Lung (tissue), 12 donors: ENCODE measurements around the gene PAX9. TPM values are rescaled to one million over a fixed set of nuclear protein-coding genes. Genes with fewer than 3 reads are reported as not detected.

Experiments
- ATAC-seq: fragments of 200-7000 bp; cut with Tn5 transposase; one replicate; pipeline ENCODE4 v1.9.1; 2020; ENCODE audit warnings: moderate number of reproducible peaks; ENCODE audit not compliant: insufficient read depth, low FRiP score
- DNase-seq, 3 donors: peaks; one replicate each; pipeline ENCODE4 v3.0.0-alpha.2; 2013 to 2017
- H3K27ac ChIP-seq, 2 donors: one replicate each; pipeline ENCODE4 v1.5.1; 2013; ENCODE audit warnings: mild to moderate bottlenecking in 2 of 2, moderate library complexity in 2 of 2, control low read depth in 1 of 2, inconsistent platforms in 1 of 2, low read depth in 1 of 2, low read length in 1 of 2
- H3K27me3 ChIP-seq, 3 donors: one replicate each; pipeline ENCODE4 v1.5.1; 2013; ENCODE audit warnings: low read length in 2 of 3; ENCODE audit not compliant: control insufficient read depth in 3 of 3, insufficient read depth in 3 of 3
- H3K36me3 ChIP-seq, 4 donors: one replicate each; pipeline ENCODE4 v1.5.1; 2013; ENCODE audit warnings: low read length in 4 of 4, mild to moderate bottlenecking in 1 of 4, moderate library complexity in 1 of 4; ENCODE audit not compliant: control insufficient read depth in 4 of 4, insufficient read depth in 4 of 4
- H3K4me1 ChIP-seq, 5 donors: one replicate each; pipeline ENCODE4 v1.5.1; 2013; ENCODE audit warnings: low read length in 5 of 5, mild to moderate bottlenecking in 2 of 5, moderate library complexity in 1 of 5; ENCODE audit not compliant: control insufficient read depth in 5 of 5, insufficient read depth in 5 of 5
- H3K4me3 ChIP-seq: one replicate; pipeline ENCODE4 v1.5.1; 2013; ENCODE audit warnings: mild to moderate bottlenecking, control low read depth, moderate library complexity
- H3K9ac ChIP-seq, 2 donors: one replicate each; pipeline ENCODE4 v1.5.1; 2013; ENCODE audit warnings: low read length in 2 of 2, control low read depth in 1 of 2; ENCODE audit not compliant: insufficient read depth in 1 of 2
- H3K9me3 ChIP-seq, 4 donors: one replicate each; pipeline ENCODE4 v1.5.1; 2013; ENCODE audit warnings: low read length in 3 of 4, mild to moderate bottlenecking in 1 of 4, moderate library complexity in 1 of 4; ENCODE audit not compliant: control insufficient read depth in 4 of 4, insufficient read depth in 3 of 4
- WGBS, 2 donors: extraction: QIAGEN DNeasy Blood & Tissue Kit; methylation state at CpG; one replicate each; pipeline ENCODE4 v1.1.7; 2013; 5-methylcytosine and 5-hydroxymethylcytosine counted together
- polyA plus RNA-seq, 2 donors: library from polyadenylated mRNA; stranded (reverse); fragments of 200-250 nt; gene quantifications; one replicate each; pipeline ENCODE4 v1.2.1, GENCODE V29; 2013
- total RNA-seq, 2 donors: library from RNA; depleted of rRNA in 1 of 2; stranded (reverse); fragments of >200 nt in 1 of 2; gene quantifications; one replicate each; pipeline ENCODE4 v1.2.1, GENCODE V29; 2014 to 2021
- TF ChIP-seq, protein P1 (sequence below): IDR thresholded peaks from 2 replicates; pipeline ENCODE4 v1.5.1; 2012; ENCODE audit warnings: mild to moderate bottlenecking; ENCODE audit errors: control extremely low read depth, extremely low read depth
- donor health status: control.
- donor health status: control.
- donor health status: Bipolar disorder and iron deficiency.
- donor health status: healthy.
- donor health status: DM: yes; HTN: yes; CAD: no.

PAX9 gene
- total and polyA plus RNA-seq, 4 donors: 1.2 to 6.0 (median 1.8) TPM

DNA sequence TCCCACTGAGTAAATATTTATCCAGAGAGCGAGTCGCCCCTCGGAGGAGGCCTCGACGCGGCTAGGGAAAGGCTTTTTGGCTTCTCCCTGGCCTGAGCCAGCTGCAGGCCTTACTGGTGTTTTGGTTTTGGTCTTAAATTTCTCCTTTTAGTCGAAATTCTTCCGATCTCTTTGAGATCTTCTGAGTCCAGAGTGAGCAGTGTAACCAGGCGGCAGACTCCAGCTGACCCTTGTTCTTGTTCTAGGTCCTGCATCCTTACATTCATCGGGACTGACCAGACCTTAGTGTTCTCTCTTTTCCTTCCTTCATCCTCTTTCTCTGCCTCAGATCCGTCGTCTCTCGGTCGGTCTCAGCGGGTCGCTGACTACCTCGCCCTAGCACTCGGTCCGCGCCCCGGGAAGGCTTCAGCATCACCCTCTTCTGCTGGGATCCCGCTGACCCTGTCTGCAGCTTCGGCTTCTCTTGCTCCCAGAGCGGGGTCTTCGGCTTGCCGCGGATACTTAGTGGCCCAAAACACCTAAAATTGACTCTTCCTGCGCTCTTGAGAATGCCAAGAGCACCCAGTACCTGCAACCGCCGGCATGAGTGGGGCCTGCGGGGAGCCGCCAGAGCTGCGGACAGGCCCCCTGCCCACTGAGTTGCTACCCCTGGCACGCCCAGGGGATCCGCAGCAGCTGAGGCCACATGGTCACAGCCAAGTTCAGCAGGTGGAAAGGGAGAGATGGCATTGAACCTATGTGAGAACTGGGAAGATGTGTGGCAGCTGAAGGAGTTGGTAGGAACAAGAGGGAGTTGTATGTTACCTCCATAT is 2.4 kb upstream of the PAX9 start:
- Histone ChIP-seq H3K4me1 (peaks cover 0 to 56% (median 23%) of the 10 kb centered on the region in 5 donors), H3K27me3 (peaks cover 8 to 98% (median 96%) of the 10 kb centered on the region in 3 donors), H3K4me3 (no peak overlapping the region), H3K36me3 (no peaks in the 10 kb centered on the region), H3K9me3 (peaks cover 0 to 38% (median 0%) of the 10 kb centered on the region in 4 donors), H3K9ac (no peak overlapping the region), H3K27ac (no peak overlapping the region)
- TF ChIP-seq, protein P1, sequence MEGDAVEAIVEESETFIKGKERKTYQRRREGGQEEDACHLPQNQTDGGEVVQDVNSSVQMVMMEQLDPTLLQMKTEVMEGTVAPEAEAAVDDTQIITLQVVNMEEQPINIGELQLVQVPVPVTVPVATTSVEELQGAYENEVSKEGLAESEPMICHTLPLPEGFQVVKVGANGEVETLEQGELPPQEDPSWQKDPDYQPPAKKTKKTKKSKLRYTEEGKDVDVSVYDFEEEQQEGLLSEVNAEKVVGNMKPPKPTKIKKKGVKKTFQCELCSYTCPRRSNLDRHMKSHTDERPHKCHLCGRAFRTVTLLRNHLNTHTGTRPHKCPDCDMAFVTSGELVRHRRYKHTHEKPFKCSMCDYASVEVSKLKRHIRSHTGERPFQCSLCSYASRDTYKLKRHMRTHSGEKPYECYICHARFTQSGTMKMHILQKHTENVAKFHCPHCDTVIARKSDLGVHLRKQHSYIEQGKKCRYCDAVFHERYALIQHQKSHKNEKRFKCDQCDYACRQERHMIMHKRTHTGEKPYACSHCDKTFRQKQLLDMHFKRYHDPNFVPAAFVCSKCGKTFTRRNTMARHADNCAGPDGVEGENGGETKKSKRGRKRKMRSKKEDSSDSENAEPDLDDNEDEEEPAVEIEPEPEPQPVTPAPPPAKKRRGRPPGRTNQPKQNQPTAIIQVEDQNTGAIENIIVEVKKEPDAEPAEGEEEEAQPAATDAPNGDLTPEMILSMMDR: no peak
- 6 to 8% methylated on average over 35 of the region's 35 CpGs for WGBS, 2 donors
- ATAC-seq: no peak
- DNase-seq: peak in 2 of 3 donors; percentile 29 to 32

DNA sequence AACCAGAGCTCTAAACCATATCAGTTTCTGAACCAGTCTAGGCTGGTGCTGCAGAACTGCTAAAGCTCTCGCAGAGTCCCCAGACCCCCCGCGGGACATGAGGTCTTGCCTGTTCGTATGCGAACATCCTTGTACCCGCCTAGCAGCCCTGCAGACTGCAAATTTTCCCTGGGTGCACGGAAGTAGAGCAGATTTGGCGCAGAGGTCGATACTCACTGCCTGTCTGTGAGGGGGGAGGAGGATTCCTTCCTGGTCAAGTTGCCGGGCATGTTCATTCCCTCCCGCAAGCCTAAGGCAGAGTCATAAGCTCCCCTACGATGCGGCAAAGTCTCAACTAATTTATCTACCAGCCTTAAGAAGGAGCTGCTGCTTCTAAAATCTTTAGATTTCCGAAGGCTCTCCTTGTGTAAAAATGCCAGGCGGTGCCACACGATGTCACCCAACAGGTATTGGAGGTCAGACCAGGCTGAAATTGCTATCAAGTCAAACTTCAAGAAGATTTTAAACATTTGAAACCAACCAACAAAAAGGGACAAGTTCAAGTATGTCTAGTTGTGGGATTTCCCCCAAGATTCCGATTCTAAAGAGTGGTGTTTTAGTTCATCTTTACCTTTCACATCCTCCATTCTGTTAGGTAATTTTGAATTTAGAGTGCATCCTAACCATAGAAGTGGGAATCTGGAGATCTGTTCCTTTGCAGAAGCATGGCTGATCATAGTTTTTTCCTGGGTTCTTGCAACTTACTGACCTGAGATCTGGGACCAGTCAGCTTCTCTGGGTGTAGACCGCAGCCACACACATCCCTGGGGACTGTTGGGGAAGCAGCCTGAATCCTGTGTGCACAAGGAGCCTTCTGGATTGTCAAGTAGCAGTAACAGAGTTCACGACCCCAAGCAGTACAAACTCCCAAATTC is 1.6 kb upstream of the PAX9 start:
- DNase-seq (no peak), ATAC-seq (no peak)
- TF ChIP-seq, protein P1: no peak
- Histone ChIP-seq H3K27ac (no peak overlapping the region), H3K4me1 (peaks cover 0 to 57% (median 23%) of the 10 kb centered on the region in 5 donors), H3K9me3 (peaks cover 0 to 35% (median 0%) of the 10 kb centered on the region in 4 donors), H3K27me3 (peaks cover 8 to 98% (median 96%) of the 10 kb centered on the region in 3 donors), H3K36me3 (no peaks in the 10 kb centered on the region), H3K4me3 (no peak overlapping the region), H3K9ac (no peak overlapping the region)
- 7 to 11% methylated on average over 19 of the region's 19 CpGs for WGBS, 2 donors

DNA sequence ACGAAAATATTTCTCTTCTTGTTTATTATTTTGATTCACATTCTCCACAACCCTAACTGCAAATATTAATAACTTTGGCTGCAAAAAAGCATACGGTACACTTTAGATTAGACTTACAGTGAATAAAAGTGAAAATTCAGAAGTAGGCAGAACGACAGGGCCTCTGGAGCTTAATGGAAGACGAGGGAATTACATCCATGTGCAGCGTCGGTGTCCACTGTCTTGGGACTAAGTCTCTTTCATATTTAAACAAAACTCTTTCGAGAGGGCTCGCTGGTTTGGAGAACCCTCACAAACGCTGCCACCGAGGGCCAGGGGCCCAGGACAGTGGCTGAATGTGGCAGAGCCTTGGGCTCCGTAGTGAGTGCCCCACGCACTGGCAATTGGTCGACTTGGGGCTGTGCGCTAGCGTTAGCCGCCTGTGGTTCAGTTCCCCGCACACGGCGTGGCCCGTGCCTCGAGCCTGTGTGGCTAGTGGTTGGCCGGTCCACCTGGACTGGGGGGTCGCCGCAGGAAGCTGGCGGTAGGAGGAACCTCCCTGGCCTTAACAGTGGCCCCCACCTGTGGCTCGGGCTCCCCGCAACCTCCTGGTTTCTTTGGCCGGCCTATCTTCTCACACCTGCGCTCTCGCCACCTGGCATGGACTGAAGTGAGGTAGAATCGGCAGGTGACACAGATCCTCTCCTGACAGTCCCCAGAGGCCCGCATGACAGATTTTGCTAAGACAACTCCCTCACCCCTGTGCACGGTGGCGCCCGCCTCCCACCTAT is 739 bp upstream of the PAX9 start:
- no peaks in the 10 kb centered on the region for H3K36me3 ChIP-seq
- no peak for DNase-seq
- H3K4me1 ChIP-seq: peaks cover 0 to 54% (median 23%) of the 10 kb centered on the region in 5 donors
- H3K9ac ChIP-seq: no peak overlapping the region
- peaks cover 0 to 34% (median 0%) of the 10 kb centered on the region in 4 donors for H3K9me3 ChIP-seq
- no peak for ATAC-seq
- TF ChIP-seq, protein P1: no peak
- peaks cover 8 to 98% (median 96%) of the 10 kb centered on the region in 3 donors for H3K27me3 ChIP-seq
- 7 to 9% methylated on average over 35 of the region's 35 CpGs for WGBS, 2 donors
- no peak overlapping the region for H3K27ac ChIP-seq
- no peak overlapping the region for H3K4me3 ChIP-seq
